NCI-H460 (cell line): ENCODE measurements around the gene RAD51B. TPM values are rescaled to one million over a fixed set of nuclear protein-coding genes. Genes with fewer than 3 reads are reported as not detected.
A peak's percentile ranks its signal among the peaks of the same experiment; 100 is the strongest.

Experiments used
- DNase-seq: peaks from one replicate; pipeline ENCODE4 v3.0.0-alpha.2; 2016; ENCODE audit warnings: low read depth; ENCODE audit errors: extremely low read depth
- total RNA-seq: library from RNA; depleted of rRNA; stranded (reverse); fragments of >200 nt; shearing (Covaris generic); gene quantifications from 2 replicates; pipeline ENCODE4 v1.2.3, GENCODE V29; 2014

RAD51B gene
- total RNA-seq, 1 experiment from 2014 or later = 13.4 TPM

- no peak for DNase-seq
Observed at GRCh38 chr14:68241862-68242487, 422.4 kb downstream of the RAD51B start.

GRCh38 chr14:68243450-68244010 is 424.0 kb downstream of the RAD51B start:
- no peak for DNase-seq

GRCh38 chr14:68244262-68244980 is 424.8 kb downstream of the RAD51B start:
- no peak for DNase-seq

- DNase-seq = no peak
Observed at GRCh38 chr14:68245146-68246073, 425.8 kb downstream of the RAD51B start.

GRCh38 chr14:68246074-68246785 is 426.7 kb downstream of the RAD51B start:
- DNase-seq = no peak

GRCh38 chr14:68246786-68247105 is 427.2 kb downstream of the RAD51B start:
- no peak for DNase-seq

- DNase-seq = no peak
Observed at GRCh38 chr14:68247274-68247673, 427.7 kb downstream of the RAD51B start.

GRCh38 chr14:68247676-68248268 is 428.2 kb downstream of the RAD51B start:
- DNase-seq = no peak

GRCh38 chr14:68248481-68249255 is 429.1 kb downstream of the RAD51B start:
- DNase-seq = peak; percentile 43

GRCh38 chr14:68249661-68250451 is 430.3 kb downstream of the RAD51B start:
- DNase-seq = no peak

GRCh38 chr14:68250927-68251768 is 431.6 kb downstream of the RAD51B start:
- DNase-seq = no peak

GRCh38 chr14:68251769-68252100 is 432.2 kb downstream of the RAD51B start:
- DNase-seq = no peak

GRCh38 chr14:68253160-68253780 is 433.7 kb downstream of the RAD51B start:
- no peak for DNase-seq

GRCh38 chr14:68253878-68254528 is 434.4 kb downstream of the RAD51B start:
- DNase-seq = no peak

GRCh38 chr14:68254669-68255527 is 435.3 kb downstream of the RAD51B start:
- DNase-seq = no peak

- DNase-seq = no peak
Observed at GRCh38 chr14:68255693-68256178, 436.2 kb downstream of the RAD51B start.
